HFFc6 (cell line): ENCODE measurements around the gene ARHGAP15. TPM values are rescaled to one million over a fixed set of nuclear protein-coding genes. Genes with fewer than 3 reads are reported as not detected.

ENCODE experiments used
- DNase-seq: peaks from one replicate; pipeline ENCODE4 v3.0.0-alpha.2; 2018
- H3K27ac Mint-ChIP-seq: 2 replicates; pipeline ENCODE4 v1.8.0; 2020; ENCODE audit warnings: mild to moderate bottlenecking, mixed read lengths
- H3K27me3 Mint-ChIP-seq: 2 replicates; pipeline ENCODE4 v1.8.0; 2021; ENCODE audit warnings: mild to moderate bottlenecking, moderate library complexity, mixed read lengths; ENCODE audit not compliant: insufficient read depth
- H3K36me3 Mint-ChIP-seq: 2 replicates; pipeline ENCODE4 v1.8.0; 2021; ENCODE audit warnings: low read depth, mixed read lengths
- H3K4me1 Mint-ChIP-seq: 2 replicates; pipeline ENCODE4 v1.8.0; 2020; ENCODE audit warnings: low read depth, mixed read lengths
- H3K4me3 Mint-ChIP-seq: 2 replicates; pipeline ENCODE4 v1.8.0; 2020; ENCODE audit warnings: mild to moderate bottlenecking, moderate library complexity, mixed read lengths
- H3K9me3 Mint-ChIP-seq: 2 replicates; pipeline ENCODE4 v1.8.0; 2020; ENCODE audit warnings: mild to moderate bottlenecking, mixed read lengths
- CTCF ChIP-seq: fragments of 200-600 bp; sonication (generic); IDR thresholded peaks from 2 replicates; pipeline ENCODE4 v1.5.0; 2021; ENCODE audit warnings: antibody characterized with exemption, mild to moderate bottlenecking
- total RNA-seq, 6 experiments: library from RNA; stranded (reverse); fragmentation: NEBNext Ultra II Directional; extraction: Animal tissue kit (Norgen Biotek cat#: 25700); gene quantifications; 2 replicates in 1 of 6; 3 replicates in 5 of 6; pipeline ENCODE4 v1.2.3, GENCODE V29; 2021

Gene ARHGAP15
- total RNA-seq, 6 experiments from 2014 or later, result not detected

GRCh38 chr2:143764706-143765105, 635.5 kb downstream of the ARHGAP15 start:
- H3K27me3 Mint-ChIP-seq, result peaks cover 5% of the 10 kb centered on the region; the same call in 1 of the 2 replicates
- no peaks in the 10 kb centered on the region for H3K36me3 Mint-ChIP-seq
- peaks cover 6% of the 10 kb centered on the region; the same call in 1 of the 2 replicates for H3K4me1 Mint-ChIP-seq
- DNase-seq, result no peak
- H3K4me3 Mint-ChIP-seq, result no peak overlapping the region
- no peaks in the 10 kb centered on the region for H3K9me3 Mint-ChIP-seq
- no peak for TF ChIP-seq CTCF
- no peak overlapping the region for H3K27ac Mint-ChIP-seq

GRCh38 chr2:143768991-143769390, 639.8 kb downstream of the ARHGAP15 start:
- no peak for TF ChIP-seq CTCF
- Mint-ChIP-seq H3K9me3 (no peaks in the 10 kb centered on the region), H3K36me3 (no peaks in the 10 kb centered on the region), H3K4me1 (no peaks in the 10 kb centered on the region), H3K4me3 (no peak overlapping the region), H3K27me3 (peaks cover 7% of the 10 kb centered on the region; the same call in 1 of the 2 replicates), H3K27ac (no peak overlapping the region)
- no peak for DNase-seq

- no peak for DNase-seq
- Mint-ChIP-seq H3K36me3 (no peaks in the 10 kb centered on the region), H3K4me3 (no peak overlapping the region), H3K4me1 (no peaks in the 10 kb centered on the region), H3K27me3 (peaks cover 7% of the 10 kb centered on the region; the same call in 1 of the 2 replicates), H3K27ac (no peak overlapping the region), H3K9me3 (no peaks in the 10 kb centered on the region)
- no peak for TF ChIP-seq CTCF
These were observed 642.7 kb downstream of the ARHGAP15 start for GRCh38 chr2:143771939-143772338.

- no peak for DNase-seq
These were observed 647.5 kb downstream of the ARHGAP15 start for GRCh38 chr2:143776526-143777297.

GRCh38 chr2:143779021-143779420, 649.8 kb downstream of the ARHGAP15 start:
- Mint-ChIP-seq H3K4me3 (no peak overlapping the region), H3K4me1 (peaks cover 14% of the 10 kb centered on the region), H3K36me3 (no peaks in the 10 kb centered on the region), H3K27me3 (no peaks in the 10 kb centered on the region; the same call in 1 of the 2 replicates), H3K27ac (no peak overlapping the region), H3K9me3 (no peaks in the 10 kb centered on the region)
- no peak for TF ChIP-seq CTCF
- DNase-seq, result peak; percentile 25

More at GRCh38 chr2:143776526-143777297, 647.5 kb downstream of the ARHGAP15 start:
- Mint-ChIP-seq H3K4me3 (no peak overlapping the region), H3K36me3 (no peaks in the 10 kb centered on the region), H3K27ac (no peak overlapping the region), H3K4me1 (peaks cover 14% of the 10 kb centered on the region), H3K9me3 (no peaks in the 10 kb centered on the region), H3K27me3 (peaks cover 2% of the 10 kb centered on the region)
- no peak for TF ChIP-seq CTCF
